ENCODE measurements around the gene ARID1B. TPM values are rescaled to one million over a fixed set of nuclear protein-coding genes. Genes with fewer than 3 reads are reported as not detected.

ARID1B gene
- total and polyA plus RNA-seq, 4 donors = 7.0 to 49.0 (median 24.2) TPM

DNA sequence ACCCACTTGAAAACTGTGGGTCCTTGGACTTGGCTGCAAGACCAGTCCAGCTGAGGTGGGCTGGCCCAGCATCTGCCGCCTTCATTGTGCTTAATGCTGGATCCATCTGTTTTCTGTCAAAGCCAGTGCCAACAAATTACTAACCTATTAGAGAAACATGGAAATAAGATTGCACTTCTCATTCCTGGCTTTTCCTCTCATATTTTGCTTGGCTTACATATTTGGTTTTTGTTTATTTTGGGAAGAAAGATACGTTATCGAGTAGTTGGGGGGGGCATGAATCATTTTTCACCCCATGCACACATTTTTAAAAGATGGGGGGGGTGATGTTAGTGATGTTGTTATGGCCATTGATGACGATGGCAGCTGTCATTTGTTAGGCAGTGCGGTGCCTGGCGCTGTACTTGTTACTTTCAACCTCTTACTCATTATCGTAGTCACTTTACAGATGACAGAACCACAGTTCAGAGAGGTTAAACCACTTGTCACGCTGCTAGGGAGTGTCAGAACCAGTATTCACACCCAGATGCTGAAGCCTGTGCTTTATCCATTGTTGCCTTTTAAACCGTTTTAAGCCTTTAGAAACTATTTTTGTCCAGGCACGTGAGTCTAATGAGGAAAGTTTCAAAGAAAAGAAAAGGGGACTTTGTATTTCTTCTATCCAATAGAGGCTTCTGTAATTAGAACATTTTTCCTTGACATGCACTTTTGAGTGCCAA lies 366.2 kb downstream of the ARID1B start:
- Histone ChIP-seq H3K4me3 (ENCODE audit: low read depth in 1 of 3, low read length in 3 of 3) (no peak overlapping the region), H3K27ac (ENCODE audit: low read depth in 1 of 2, low read length in 2 of 2) (no peak overlapping the region), H3K4me1 (ENCODE audit: control insufficient read depth in 4 of 4, insufficient read depth in 4 of 4, low read length in 3 of 4) (no peaks in the 10 kb centered on the region), H3K36me3 (ENCODE audit: control insufficient read depth in 4 of 4, insufficient read depth in 3 of 4, low read depth in 1 of 4, low read length in 3 of 4) (peaks cover 0 to 14% (median 2%) of the 10 kb centered on the region in 4 donors), H3K9ac (ENCODE audit: low read depth in 1 of 2, low read length in 2 of 2) (no peak overlapping the region), H3K9me3 (ENCODE audit: control insufficient read depth in 4 of 4, low read length in 3 of 4) (no peaks in the 10 kb centered on the region), H3K27me3 (ENCODE audit: control insufficient read depth in 4 of 4, insufficient read depth in 4 of 4, low read length in 3 of 4) (no peaks in the 10 kb centered on the region)
- WGBS = 80% methylated on average over 10 of the region's 10 CpGs
- TF ChIP-seq, protein P1, sequence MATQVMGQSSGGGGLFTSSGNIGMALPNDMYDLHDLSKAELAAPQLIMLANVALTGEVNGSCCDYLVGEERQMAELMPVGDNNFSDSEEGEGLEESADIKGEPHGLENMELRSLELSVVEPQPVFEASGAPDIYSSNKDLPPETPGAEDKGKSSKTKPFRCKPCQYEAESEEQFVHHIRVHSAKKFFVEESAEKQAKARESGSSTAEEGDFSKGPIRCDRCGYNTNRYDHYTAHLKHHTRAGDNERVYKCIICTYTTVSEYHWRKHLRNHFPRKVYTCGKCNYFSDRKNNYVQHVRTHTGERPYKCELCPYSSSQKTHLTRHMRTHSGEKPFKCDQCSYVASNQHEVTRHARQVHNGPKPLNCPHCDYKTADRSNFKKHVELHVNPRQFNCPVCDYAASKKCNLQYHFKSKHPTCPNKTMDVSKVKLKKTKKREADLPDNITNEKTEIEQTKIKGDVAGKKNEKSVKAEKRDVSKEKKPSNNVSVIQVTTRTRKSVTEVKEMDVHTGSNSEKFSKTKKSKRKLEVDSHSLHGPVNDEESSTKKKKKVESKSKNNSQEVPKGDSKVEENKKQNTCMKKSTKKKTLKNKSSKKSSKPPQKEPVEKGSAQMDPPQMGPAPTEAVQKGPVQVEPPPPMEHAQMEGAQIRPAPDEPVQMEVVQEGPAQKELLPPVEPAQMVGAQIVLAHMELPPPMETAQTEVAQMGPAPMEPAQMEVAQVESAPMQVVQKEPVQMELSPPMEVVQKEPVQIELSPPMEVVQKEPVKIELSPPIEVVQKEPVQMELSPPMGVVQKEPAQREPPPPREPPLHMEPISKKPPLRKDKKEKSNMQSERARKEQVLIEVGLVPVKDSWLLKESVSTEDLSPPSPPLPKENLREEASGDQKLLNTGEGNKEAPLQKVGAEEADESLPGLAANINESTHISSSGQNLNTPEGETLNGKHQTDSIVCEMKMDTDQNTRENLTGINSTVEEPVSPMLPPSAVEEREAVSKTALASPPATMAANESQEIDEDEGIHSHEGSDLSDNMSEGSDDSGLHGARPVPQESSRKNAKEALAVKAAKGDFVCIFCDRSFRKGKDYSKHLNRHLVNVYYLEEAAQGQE (IDR thresholded peaks at IDR 0.05) = no peak
- TF ChIP-seq, protein P2, sequence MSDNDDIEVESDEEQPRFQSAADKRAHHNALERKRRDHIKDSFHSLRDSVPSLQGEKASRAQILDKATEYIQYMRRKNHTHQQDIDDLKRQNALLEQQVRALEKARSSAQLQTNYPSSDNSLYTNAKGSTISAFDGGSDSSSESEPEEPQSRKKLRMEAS (IDR thresholded peaks at IDR 0.05) = no peak
- TF ChIP-seq HNF4G (IDR thresholded peaks at IDR 0.05) = no peak
- TF ChIP-seq YY1 (IDR thresholded peaks at IDR 0.05) = no peak
- no peak for DNase-seq (ENCODE audit: low spot score)

DNA sequence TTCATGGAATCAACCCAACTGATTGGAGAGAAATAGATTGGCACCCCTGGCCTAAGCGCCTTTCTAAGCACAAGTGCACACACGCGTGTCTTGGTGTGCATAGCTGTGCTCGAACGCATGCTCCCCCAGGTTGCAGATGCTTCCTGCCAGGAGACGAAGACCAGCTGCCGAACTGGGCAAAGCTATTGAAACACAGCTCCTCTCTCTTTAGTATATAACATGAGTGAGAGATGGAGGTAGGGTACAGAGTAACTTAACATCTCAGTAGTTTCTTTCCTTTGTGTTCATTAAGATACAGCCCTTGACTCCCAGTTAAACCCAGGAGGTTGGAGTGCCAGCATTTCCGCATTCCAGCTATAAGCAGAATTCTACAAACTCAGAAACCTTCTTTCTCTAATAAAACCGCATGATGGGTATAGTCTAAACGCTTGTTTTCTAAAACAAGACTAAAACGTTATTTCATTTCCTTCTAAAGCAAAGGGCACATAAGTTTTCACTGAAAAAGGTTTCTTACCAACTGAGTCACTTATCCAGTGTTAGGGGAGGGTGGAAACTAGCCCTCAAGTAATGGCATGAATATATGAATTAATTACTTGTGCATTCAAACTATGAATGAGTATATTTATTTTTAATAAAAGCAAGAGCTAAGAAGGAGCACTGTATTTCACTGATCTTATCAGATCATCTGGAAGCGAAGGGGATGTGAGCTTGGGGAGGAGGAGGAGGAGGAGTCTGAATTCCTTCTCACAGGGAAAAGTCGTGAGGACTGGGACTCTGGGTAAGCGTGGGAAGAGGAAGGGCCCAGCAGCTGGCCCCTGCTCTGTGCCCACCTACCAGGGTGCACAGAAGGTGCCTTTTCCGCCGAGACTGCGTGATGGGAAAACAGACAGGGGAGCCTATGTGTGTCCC lies 367.0 kb downstream of the ARID1B start:
- TF ChIP-seq, protein P3, sequence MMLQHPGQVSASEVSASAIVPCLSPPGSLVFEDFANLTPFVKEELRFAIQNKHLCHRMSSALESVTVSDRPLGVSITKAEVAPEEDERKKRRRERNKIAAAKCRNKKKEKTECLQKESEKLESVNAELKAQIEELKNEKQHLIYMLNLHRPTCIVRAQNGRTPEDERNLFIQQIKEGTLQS (IDR thresholded peaks at IDR 0.05) = no peak
- TF ChIP-seq RAD21 (IDR thresholded peaks at IDR 0.05) = no peak
- no peak for TF ChIP-seq TAF1 (conservative IDR thresholded peaks at IDR 0.05)
- TF ChIP-seq JUND (IDR thresholded peaks at IDR 0.05) = no peak
- TF ChIP-seq HNF4A (conservative IDR thresholded peaks at IDR 0.05) = no peak
- TF ChIP-seq, protein P4, sequence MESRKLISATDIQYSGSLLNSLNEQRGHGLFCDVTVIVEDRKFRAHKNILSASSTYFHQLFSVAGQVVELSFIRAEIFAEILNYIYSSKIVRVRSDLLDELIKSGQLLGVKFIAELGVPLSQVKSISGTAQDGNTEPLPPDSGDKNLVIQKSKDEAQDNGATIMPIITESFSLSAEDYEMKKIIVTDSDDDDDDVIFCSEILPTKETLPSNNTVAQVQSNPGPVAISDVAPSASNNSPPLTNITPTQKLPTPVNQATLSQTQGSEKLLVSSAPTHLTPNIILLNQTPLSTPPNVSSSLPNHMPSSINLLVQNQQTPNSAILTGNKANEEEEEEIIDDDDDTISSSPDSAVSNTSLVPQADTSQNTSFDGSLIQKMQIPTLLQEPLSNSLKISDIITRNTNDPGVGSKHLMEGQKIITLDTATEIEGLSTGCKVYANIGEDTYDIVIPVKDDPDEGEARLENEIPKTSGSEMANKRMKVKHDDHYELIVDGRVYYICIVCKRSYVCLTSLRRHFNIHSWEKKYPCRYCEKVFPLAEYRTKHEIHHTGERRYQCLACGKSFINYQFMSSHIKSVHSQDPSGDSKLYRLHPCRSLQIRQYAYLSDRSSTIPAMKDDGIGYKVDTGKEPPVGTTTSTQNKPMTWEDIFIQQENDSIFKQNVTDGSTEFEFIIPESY (IDR thresholded peaks at IDR 0.05) = no peak
- TF ChIP-seq FOXA2 (IDR thresholded peaks at IDR 0.05) = no peak
- TF ChIP-seq NR2F2 (IDR thresholded peaks at IDR 0.05) = no peak
- no peak for TF ChIP-seq GABPA (IDR thresholded peaks at IDR 0.05 in 1 of 2, conservative IDR thresholded peaks at IDR 0.05 in 1 of 2)
- TF ChIP-seq, protein P1 (IDR thresholded peaks at IDR 0.05) = no peak
- Histone ChIP-seq H3K27me3 (ENCODE audit: control insufficient read depth in 4 of 4, insufficient read depth in 4 of 4, low read length in 3 of 4) (no peaks in the 10 kb centered on the region), H3K9me3 (ENCODE audit: control insufficient read depth in 4 of 4, low read length in 3 of 4) (no peaks in the 10 kb centered on the region), H3K9ac (ENCODE audit: low read depth in 1 of 2, low read length in 2 of 2) (no peak overlapping the region), H3K4me3 (ENCODE audit: low read depth in 1 of 3, low read length in 3 of 3) (no peak overlapping the region), H3K36me3 (ENCODE audit: control insufficient read depth in 4 of 4, insufficient read depth in 3 of 4, low read depth in 1 of 4, low read length in 3 of 4) (peaks cover 2 to 18% (median 5%) of the 10 kb centered on the region in 4 donors), H3K27ac (ENCODE audit: low read depth in 1 of 2, low read length in 2 of 2) (no peak overlapping the region), H3K4me1 (ENCODE audit: control insufficient read depth in 4 of 4, insufficient read depth in 4 of 4, low read length in 3 of 4) (no peaks in the 10 kb centered on the region)
- WGBS = 89% methylated on average over 17 of the region's 17 CpGs
- no peak for DNase-seq (ENCODE audit: low spot score)

Data from liver (tissue), 9 donors.